GM21737 (cell line): ENCODE measurements around the gene DLL1.

Experiments
- ATAC-seq: cut with Tn5 transposase; IDR thresholded peaks from one replicate; pipeline ENCODE4 v1.9.1; 2021; ENCODE audit warnings: mild to moderate bottlenecking, moderate library complexity; ENCODE audit not compliant: unreplicated experiment

The DLL1 gene

DNA sequence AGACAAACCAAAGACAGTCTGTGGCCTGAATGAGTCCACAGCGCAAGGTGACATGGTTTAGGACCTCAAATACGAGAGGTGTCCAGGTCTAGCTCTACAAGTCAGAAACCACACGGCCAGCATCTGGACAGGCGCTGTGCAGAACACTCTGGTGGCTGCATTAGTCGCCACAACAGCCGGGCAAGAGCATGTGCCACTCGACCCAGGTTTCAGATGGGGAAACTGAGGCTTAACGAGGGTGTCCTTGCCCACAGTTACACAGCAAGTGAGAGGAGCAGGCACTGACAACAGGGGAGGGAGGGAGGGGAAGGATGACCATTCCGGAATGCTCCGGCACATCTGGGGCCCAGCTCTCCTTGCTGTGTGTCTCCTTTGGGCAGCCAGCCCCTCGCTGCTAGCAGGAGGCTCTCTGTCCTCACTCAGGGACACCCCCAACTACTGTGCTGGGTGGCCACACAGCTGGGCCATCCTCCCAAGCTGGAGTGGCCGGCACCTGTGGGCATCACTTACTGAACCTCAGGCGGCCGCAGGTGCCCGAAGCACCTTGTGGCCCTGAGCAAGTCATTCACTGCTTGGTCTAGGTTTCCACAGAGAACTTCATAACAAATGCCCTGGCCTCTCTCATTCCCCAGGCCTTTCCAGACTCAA is 6.6 kb downstream of the DLL1 start:
- ATAC-seq = no peak

- no peak for ATAC-seq
Measured at GRCh38 chr6:170283212-170284081, 7.4 kb downstream of the DLL1 start.

DNA sequence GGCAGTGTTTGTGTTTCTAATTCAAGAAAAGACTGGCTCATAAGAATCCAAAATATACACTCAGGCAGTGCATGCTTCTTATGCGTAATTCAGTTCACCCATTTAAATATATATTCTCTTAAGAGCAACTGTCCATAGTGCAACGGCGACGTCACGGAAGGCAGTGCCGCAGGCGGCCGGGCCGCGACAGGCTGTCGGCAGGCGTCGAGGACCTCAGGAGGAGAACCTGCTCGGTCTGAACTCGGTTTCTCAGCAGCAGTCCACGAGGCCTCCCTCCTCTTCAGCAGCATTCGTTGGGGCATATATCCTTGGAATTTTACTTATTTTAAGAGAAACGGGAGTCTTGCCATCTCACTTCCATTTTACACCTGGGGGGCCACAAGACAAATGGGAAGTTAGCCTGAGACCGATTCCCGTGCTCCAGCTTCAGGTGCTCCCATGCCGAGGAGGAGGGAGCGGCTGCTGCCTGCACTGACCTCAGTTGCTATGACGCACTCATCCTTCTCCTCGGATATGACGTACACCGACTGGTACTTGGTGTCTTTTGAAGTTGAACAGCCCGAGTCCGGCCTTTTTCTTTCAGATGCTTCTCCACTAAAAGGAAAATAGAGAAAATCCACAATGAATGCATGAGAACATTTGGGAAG is 8.2 kb downstream of the DLL1 start:
- no peak for ATAC-seq

DNA sequence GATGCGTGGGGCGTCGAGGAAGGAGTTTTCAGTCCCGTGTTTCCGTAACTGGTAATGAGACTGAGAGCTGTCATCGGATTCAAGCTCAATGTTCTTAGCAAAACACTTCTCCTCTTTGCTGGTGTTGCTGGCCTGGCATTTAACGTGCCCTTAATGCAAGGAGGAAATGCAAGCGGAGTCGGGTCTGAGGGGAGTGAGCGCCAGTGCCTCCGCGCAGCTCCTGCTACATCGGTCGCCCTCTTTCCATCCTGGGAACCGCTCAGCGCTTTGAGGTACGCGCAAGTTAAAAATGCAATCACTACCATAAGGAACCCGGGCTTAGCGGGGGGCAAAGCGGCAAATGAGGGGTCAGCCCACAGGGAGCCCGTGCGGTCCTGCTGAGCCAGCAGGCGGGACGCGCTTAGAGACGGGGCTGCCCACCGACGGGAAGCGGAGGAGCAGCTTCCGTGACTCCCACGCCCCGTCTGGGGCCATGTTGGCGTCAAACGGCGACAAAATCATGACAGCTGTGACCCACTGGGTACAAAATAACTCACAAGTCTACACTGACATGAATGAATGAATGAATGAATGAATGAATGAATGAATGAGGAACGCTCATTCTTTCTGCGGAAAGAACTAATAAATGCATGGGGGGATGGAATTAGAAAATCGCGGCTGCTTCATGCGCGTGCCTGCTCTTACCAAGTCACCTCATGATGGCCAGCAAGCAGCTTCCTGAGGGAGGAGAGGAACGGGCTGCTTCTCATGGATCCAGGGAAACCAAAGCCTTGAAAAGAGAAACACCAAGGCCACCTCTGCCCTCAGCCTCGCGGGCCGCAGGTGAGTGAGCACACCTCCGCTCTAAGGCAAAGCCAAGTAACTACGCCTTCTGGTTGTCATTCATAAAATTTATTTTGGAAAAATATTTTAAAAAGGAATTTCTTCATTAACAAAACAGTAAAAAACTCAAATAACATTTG is 9.3 kb downstream of the DLL1 start:
- ATAC-seq = no peak

DNA sequence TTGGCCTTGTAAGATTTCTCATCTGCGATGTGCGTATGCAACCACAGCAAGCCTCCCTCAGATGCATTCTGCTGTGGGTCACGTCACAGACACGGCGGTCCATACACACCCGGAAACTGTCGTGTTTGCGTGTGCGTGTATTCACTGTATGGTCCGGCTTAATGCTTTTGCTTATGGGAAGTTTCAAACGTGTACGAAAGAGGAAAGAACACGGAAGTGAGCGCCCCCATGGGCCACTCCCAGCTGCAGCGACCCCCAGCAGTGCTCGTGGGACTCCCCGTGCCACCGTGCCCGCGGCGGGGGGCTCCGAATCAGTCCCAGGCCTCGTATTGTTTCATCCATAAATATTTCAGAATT is 10.2 kb downstream of the DLL1 start:
- no peak for ATAC-seq

GRCh38 chr6:170279977-170280688 is 10.7 kb downstream of the DLL1 start:
- ATAC-seq = no peak

DNA sequence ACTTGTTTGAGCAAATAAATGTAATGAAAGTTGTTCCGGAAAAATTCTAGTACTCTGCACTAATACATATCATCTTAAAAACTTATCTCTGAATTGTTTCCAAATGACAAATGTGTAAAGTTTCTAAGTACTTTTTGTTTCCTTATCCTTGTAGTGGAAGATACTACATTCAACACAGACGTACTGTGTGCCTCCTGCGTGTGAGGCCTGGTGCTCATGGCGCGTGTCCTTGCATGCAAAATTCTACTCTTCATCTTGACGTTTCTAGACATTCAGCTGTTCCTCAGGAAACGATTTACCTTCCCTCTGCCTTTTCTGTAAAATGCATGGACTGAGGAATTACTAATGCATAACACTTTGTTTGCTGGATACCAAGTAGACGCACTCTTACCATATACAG is 11.5 kb downstream of the DLL1 start:
- no peak for ATAC-seq

- ATAC-seq = no peak
Measured at GRCh38 chr6:170278743-170279094, 12.2 kb downstream of the DLL1 start.

DNA sequence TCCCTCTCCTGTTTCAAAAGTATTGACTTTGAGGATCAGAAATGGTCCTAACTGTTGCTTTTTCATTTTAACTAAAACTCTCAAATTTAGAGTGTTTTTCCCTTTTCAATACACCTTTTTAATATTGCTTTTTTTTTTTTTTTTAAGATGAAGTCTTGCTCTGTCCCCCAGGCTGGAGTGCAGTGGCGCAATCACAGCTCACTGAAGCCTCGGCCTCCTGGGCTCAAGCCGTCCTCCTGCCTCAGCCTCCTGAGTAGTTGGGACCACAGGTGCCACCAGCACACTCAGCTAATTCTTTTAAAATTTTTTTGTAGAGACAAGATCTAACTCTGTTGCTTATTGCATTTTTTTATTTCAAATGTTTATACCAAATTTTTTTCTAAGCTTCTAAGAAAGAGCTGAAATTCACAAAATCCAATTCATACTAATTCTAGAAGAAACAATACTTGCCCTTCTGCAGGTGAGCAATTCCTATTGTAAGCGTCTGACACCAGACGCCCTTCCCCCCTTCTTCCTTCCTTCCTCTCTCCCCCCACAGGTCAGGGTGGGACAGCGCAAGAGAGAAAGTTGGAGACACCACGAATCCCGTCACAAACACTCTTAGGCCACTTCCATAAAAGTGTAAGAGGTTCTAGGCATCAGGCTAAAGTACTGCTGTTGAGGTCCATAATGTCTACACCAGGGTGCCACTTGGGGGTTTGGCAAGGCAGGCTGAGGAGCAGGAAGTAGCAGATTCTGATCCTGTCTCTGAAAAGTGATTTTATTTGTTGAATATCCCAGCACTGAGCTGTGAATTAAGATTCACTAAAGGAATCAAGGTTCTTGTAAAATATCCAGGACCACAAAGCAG is 12.8 kb downstream of the DLL1 start:
- ATAC-seq = no peak

- no peak for ATAC-seq
Measured at GRCh38 chr6:170276369-170277057, 14.4 kb downstream of the DLL1 start.

DNA sequence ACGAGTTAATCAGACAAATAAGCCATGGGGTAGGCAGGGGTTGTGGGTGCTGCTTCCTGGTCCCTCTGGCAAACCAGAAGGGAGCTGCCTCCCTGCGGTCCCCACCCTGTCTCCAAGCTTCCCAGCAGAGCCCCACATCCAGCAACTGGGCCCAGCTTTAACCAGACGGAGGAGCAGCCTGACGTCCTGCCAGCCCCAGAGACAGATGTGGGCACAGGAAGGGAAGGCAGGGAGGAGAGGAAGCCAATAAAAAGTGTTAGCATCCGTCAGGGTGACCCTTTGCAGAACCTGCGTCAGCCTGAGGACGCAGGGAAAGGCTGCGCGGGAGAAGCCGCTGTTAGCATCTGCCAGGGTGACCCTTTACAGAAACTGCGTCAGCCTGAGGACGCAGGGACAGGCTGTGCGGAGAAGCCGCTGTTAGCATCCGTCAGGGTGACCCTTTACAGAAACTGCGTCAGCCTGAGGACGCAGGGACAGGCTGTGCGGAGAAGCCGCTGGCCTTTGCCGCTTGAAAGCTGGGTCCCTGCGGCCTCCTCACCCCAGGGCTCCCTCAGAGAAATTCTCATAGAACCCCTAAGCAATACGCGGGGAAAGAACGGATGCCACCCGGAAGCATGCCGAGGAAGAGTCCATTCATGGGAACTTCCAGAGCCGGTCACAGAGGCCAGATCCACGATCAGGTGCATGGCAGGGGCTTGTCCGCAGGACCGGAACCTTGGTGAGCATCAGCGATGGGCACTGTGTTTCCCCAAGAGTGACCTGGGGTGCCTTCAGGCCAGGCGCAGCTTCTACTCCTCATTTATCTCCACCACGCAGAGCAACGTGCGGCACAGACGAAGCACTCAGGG is 15.9 kb downstream of the DLL1 start:
- ATAC-seq = no peak

- no peak for ATAC-seq
Measured at GRCh38 chr6:170273681-170274080, 17.2 kb downstream of the DLL1 start.

- no peak for ATAC-seq
Measured at GRCh38 chr6:170273191-170273590, 17.7 kb downstream of the DLL1 start.

DNA sequence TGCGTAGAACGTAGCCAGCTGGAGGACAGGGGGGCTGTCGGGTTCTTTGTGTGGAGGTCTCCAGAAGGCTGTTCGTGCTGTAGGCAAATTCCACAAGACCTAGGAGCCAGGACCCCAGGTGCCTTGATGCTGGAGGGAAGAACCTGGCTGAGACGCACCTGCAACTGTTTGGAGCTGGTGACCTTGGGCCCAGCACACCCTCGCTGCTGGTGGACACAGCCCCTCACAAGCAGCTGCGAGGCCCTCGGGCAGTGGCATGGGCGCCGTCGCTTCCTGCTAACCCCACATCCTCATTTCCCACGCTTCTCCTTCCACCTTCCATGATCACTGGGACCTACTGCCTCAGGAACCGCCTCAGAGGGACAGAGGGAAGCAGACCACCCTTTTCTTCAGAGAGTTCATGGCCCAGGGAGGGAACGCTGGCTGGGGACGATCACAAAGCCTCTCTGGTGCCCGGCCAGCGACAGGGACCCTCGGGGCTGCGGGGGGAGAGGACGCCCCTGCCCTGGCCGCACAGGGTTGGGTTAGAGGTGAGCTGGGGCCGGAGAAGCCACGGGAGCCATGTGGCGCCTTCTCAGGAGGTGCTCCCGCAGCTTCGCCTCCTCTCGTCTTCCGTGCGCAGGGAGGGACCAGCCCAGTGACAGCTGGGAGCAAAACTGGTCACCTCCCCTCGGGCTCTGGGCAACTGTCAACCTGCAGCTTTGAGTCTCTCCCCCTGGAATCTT is 18.4 kb downstream of the DLL1 start:
- no peak for ATAC-seq

DNA sequence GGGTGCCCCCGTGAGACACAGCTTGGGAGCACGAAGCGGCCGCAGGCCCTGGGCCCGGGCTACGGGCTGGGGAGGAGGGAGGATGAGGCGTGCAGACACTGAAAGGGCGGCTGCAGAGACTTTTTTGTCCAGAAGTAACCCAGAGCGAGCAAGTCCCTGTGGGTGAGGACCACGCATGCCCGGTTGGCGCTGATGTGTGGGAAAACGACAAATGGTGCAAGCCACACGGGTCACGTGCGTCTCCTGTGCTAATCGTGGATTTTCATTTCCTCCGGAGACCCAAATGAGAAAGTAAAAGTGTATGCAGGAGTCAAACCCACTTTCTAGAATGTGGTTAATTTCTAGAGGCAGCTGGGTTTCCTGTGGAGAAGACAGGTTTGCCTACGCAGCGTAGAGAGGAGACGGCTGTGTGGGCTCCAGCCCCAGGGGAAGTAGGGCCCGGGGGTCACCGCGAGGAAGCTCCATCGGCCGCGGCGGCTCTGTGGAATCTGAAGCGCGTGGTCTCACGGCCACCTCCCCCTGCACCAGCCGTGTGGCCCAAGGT is 19.0 kb downstream of the DLL1 start:
- ATAC-seq = peak; percentile 93

DNA sequence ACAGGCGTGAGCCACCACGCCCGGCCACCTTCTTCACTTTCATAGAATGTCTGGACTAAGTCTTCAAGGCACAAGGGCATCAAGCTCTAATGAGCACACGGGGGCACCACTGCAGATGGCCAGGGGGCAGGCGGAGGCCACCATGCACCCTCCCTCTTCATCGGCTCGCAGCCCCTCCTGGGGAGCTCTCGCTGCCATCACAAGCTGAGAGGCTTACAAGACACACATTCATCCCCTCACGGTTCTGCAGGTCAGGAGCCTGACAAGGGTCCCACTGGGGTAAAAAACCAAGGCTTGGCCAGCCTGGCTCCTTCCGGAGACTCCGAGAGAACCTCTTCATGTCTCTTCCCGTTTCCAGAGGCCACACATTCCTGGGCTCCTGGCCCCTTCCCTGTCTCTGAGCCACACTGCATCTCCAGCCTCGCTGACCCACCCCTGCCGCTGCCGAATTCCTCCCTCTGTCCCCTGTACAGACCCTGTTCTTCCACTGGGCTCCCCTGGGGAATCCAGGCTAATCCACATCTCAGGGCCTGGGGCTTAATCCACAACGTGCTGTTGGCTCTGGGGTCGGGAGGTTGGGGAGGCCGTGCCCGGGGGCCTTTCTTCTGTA is 19.8 kb downstream of the DLL1 start:
- no peak for ATAC-seq
